ENCODE data around the gene MTIF3.

Gene MTIF3

DNA sequence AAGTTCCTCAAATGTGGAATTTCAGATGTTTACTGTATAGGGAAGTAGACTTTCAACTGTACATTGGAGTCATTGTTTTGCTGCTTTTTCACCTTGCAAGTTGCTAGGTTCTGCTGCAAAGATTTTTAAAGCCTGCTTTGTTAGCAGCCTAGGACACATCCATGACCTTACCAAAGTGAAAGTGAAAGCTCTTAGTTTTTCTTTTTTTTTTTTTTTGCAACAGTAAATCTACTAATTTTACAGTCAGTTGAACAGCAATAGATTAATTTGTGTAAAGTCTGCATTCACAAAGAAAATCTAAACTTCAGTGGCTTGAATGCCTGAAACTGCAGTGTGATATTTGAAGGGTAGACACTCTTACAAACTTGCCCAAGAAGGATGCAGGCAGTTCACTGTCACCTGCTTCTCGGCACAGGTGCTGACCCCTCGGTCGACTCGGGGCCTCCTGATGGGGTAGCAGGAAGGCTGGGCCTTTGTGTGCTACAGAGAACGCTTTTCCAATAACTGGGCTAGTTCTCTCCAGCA lies 5.0 kb upstream of the MTIF3 start:
- DNase-seq (ENCODE audit: low spot score): no peak

DNA sequence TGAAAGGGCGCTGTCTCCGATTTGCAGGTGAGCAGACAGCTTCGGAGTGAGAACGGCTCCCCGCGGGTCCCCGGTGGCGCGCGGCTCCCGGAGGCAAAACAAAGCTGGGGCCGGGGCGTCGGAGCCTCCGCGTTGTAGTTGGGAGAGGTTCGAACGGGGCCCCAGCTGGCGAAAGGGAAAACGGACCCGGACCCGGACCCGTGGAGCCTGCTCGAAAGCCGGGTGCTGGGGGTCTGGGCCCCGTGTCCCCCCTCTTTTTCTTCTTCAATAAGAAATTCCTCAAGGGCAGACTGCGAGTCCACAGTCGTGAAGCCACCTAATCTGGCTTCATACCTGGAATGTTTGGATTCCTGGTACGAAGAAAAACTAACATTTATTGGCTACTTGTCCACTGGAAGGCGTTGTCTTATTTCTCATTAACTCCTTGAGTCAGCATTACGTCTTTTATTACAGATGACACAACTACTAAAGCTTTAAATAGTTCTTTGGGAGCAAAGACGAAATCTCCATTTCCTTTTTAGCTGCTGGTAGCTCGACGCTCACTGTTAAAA lies 632 bp upstream of the MTIF3 start:
- DNase-seq (ENCODE audit: low spot score): no peak

GRCh38 chr13:27449081-27449603 lies 1.2 kb downstream of the MTIF3 start:
- no peak for DNase-seq (ENCODE audit: low spot score)

GRCh38 chr13:27448308-27448707 lies 2.1 kb downstream of the MTIF3 start:
- no peak for DNase-seq (ENCODE audit: low spot score)

GRCh38 chr13:27446986-27447583 lies 3.3 kb downstream of the MTIF3 start:
- no peak for DNase-seq (ENCODE audit: low spot score)

- DNase-seq (ENCODE audit: low spot score): no peak
Observed at GRCh38 chr13:27442797-27443196, 7.6 kb downstream of the MTIF3 start.

GRCh38 chr13:27442071-27442647 lies 8.2 kb downstream of the MTIF3 start:
- no peak for DNase-seq (ENCODE audit: low spot score)

GRCh38 chr13:27440408-27440807 lies 10.0 kb downstream of the MTIF3 start:
- no peak for DNase-seq (ENCODE audit: low spot score)

DNA sequence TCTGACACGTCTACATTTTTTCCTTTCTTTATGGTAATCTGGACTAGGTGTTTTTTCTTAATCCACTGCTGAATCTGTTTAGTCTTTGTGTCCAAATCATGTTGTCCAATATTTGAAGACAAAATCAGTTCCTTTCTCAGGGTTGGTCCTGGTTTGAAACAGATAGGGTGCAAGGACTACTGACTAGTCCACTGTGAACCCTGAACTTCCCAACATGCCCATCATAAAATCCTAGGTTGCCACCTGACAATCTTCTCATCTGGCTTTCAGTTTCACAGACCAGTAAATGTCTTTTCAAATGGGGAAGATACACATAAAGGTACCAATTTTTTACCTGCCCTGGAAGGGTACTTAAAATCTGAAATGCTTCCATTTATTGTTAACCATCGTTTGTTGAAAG lies 13.2 kb downstream of the MTIF3 start:
- DNase-seq (ENCODE audit: low spot score): no peak

DNA sequence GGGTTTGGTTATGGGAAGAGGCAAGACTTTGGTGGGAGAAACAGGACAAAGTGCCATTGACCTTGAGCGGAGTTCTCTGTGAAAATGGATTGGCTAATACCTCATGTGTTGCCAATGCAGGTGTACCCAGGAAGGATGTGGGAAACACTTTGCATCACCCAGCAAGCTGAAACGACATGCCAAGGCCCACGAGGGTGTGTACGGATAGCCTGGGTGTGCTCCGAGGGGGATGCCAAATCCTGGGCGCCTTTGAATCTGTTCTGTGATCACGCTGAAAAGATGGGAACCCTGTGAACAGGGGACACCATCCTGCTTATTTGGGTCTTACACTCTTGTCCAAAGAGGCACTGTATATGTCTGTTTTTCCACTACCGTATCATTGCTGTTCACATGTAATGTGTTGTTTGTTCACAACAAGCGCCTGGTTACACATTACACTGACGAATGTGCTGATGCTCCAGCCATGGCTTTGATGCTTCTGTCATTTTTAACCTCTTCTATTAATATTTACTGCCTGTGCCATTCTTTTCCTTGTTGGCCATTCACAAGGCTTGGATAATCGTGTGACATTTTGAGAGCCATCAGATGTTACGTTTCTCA lies 17.7 kb downstream of the MTIF3 start:
- no peak for DNase-seq (ENCODE audit: low spot score)

DNA sequence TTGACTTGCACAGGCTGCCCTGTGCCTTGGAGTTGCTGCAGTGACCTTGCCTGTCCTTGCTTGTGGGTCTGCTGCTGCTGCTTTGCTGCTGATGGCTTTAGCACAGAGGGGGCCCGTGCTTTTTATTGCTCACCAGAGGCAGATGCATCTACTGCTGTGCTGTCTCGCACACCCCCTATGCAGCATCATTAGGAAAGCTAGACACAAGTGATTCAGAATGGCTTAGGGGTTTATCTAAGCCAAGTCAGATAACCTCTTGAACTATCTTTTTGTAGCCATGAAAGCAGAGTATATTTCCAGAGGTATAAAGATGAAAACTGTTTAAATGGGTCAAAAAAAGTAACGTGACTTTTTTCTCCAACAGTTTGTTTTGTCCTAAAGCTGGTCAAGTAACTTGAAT lies 18.2 kb downstream of the MTIF3 start:
- DNase-seq (ENCODE audit: low spot score): no peak

DNA sequence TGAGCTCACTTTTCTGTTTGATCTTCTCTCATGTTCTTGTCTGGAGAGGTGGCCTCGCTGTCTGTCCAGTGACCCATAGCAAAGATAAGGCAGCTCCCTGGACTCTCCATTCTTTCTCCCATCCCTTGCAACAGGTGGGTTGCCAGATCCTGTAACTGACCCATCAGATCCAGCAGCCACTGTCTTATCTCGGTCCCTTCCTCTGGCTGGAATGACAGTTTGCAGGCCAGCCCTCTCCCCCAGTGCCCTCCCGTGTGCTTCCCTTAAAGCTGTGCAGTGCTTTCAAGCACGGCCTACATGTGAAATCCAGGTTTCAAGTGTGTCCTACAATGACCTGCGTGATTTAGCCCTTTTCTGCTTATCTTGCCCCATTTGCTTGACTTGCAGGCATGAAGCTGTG lies 22.2 kb downstream of the MTIF3 start:
- no peak for DNase-seq (ENCODE audit: low spot score)

GRCh38 chr13:27427641-27428040 lies 22.7 kb downstream of the MTIF3 start:
- DNase-seq (ENCODE audit: low spot score): no peak

DNA sequence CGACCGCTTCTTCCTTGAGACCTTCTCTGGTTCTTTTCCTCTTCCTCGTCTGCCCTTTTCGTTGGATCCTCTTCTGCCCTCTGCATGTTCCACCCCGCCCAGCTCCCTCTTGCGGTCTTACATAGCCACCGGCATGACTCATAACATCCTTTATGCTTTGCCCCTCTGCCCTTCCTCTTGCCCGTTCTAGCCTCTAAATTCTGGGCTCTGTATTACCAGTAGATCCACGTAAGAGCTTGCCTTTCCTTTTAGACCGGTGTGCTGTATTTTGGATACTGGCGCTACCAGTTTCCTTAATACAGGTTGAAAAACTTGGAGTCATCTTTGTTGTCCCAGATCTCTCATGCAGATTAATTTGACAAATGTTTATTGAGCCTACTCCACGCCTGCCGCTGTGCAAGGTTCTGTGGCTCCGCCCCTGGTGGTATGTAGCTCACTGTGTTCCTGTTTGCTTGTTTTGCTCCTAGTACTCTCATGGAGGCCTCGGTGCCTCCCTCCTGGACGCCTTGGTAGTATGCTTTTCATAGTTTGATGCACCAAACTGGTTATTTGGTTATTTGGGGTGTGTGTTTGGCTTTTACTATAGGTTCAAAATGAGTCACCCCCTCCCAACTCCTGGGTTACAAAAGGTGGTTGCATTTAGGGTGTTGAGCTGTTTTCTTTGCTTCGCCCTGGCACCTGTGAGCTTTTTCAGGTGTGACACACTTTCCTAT lies 24.3 kb downstream of the MTIF3 start:
- DNase-seq (ENCODE audit: low spot score): peak; percentile 41

GRCh38 chr13:27425158-27425917 lies 25.0 kb downstream of the MTIF3 start:
- DNase-seq (ENCODE audit: low spot score): no peak

DNA sequence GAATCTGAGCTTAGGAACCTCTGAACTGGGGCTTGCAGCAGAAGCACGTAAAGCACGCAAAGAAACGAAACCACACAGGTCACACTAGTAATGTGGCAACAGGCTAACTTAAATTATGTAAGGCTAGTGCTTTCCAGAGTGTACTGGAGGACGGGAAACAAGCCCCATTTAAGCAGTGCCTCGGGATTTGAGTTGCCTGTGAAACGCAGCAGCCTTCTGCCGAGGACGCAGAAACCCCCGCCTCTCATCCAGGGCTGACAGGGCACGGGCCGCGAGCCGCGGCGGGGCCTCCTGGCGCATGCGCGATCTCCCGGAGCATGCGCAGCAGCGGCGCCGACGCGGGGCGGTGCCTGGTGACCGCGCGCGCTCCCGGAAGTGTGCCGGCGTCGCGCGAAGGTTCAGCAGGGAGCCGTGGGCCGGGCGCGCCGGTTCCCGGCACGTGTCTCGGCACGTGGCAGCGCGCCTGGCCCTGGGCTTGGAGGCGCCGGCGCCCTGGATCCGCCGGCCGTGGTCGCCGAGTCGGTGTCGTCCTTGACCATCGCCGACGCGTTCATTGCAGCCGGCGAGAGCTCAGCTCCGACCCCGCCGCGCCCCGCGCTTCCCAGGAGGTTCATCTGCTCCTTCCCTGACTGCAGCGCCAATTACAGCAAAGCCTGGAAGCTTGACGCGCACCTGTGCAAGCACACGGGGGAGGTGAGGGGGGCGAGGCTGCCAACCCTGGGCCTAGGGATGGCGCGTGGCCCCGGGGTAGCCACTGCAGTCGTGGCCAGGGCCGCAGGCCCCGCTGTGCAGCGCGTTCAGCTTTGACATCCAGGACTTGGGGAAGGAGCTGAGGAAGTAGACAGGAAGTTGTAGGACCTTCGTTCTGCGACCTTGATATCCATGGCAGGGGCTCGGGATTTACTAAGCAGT lies 25.9 kb downstream of the MTIF3 start, which contains the start of gene GTF3A:
GTF3A (plus strand) TSS at position 374 of the 912 bp plus-strand sequence.
- DNase-seq (ENCODE audit: low spot score): peak; percentile 83

- peak; percentile 5 for DNase-seq (ENCODE audit: low spot score)
Observed at GRCh38 chr13:27423333-27423732, 27.0 kb downstream of the MTIF3 start.

DNA sequence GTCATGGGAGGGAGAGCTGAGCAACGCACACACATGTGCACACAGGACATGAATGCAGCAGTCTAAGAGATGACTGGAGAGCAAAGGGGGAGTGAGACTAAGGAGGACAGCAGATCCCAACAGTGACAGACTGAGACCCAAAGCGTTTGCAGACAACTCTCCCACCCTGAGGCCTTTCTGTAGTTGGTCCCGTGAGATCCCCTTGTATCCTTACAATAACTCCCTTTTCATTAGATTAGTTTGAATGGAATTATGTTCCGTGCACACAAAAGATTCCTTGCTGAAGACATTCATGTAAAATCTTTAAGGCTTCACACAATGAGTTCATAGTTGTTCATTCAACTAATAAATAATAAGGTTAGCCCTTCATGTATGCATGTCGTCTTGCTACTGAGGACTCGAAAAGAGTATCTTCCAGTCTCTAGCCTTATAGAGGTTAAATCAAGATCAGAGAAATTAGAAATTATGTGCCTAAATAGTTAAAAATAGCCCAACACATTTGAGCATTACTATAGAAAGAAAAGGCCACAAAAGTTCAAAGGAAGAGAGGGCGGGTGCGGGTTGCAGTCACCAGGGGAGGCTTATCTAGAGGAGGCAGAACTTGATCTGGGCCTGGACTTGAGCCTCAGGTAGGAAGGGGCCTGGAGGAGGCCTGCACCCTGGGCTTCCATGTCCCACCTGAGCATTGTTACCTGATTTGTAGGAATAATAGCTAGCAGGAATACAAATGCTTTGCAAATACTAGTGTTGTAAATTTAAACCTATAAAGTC lies 29.1 kb downstream of the MTIF3 start:
- DNase-seq (ENCODE audit: low spot score): no peak

- DNase-seq (ENCODE audit: low spot score): no peak
Observed at GRCh38 chr13:27419328-27419727, 31.0 kb downstream of the MTIF3 start.

DNA sequence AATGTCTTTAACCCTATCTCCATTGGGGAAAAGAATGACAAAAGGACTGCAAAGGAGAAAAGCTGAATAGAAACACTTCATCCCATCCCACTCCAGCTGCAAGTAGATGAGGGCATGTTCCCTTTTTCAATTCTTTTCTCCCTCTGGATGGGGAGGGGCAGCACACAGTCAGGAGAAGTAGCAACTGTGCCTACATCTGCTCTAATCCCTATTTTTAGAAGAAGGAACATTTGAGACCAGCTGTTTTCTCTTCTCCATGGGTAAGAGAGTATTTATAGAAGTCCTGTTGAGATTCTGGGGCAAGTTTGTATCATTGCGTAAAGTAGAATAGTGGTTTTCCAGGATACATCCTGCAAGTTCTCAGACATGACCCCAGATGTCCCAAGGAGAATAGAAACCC lies 35.2 kb downstream of the MTIF3 start:
- DNase-seq (ENCODE audit: low spot score): no peak
